Keratinocyte (primary cell): Measurements from ENCODE around the gene WDFY1. TPM values are rescaled to one million over a fixed set of nuclear protein-coding genes. Genes with fewer than 3 reads are reported as not detected.

Experiments
- DNase-seq: peaks from one replicate; pipeline ENCODE4 v3.0.0-alpha.2; 2011; ENCODE audit warnings: low read depth, missing footprints, low spot score
- FAIRE-seq: peaks from 2 replicates; lab custom pipeline; 2011; peaks lifted over from hg19 to GRCh38; lab: Jason Lieb, UNC
- H2AFZ ChIP-seq: 2 replicates; pipeline ENCODE4 v1.6.0; 2012; ENCODE audit warnings: low read length, control low read depth, inconsistent platforms; ENCODE audit not compliant: control insufficient read depth
- H3K27ac ChIP-seq: 2 replicates; pipeline ENCODE4 v1.5.1; 2011; ENCODE audit warnings: low read length; ENCODE audit not compliant: control insufficient read depth, insufficient read depth
- H3K27me3 ChIP-seq: 3 replicates; pipeline ENCODE4 v1.6.0; 2011; ENCODE audit warnings: low read length; ENCODE audit not compliant: control insufficient read depth, insufficient read depth; ENCODE audit errors: extremely low read depth
- H3K36me3 ChIP-seq, 2 experiments: 2 replicates in 1 of 2; 3 replicates in 1 of 2; pipeline ENCODE4 v1.5.1; 2011; ENCODE audit warnings: low read length in 2 of 2, mild to moderate bottlenecking in 1 of 2; ENCODE audit not compliant: control insufficient read depth in 2 of 2, insufficient read depth in 2 of 2; ENCODE audit errors: extremely low read depth in 1 of 2
- H3K4me1 ChIP-seq: 3 replicates; pipeline ENCODE4 v1.5.1; 2011; ENCODE audit warnings: low read length; ENCODE audit not compliant: control insufficient read depth, insufficient read depth; ENCODE audit errors: extremely low read depth
- H3K4me2 ChIP-seq: 3 replicates; pipeline ENCODE4 v1.6.0; 2011; ENCODE audit warnings: low read depth, low read length; ENCODE audit not compliant: control insufficient read depth, insufficient read depth; ENCODE audit errors: extremely low read depth
- H3K4me3 ChIP-seq, 3 experiments: fragments of 200-600 bp in 1 of 3; sonication (generic) in 1 of 3; 2 replicates in 2 of 3; 3 replicates in 1 of 3; pipeline ENCODE4 v1.5.1; 2011 to 2016; ENCODE audit warnings: low read length in 3 of 3, mild to moderate bottlenecking in 3 of 3, control low read depth in 2 of 3, inconsistent platforms in 1 of 3, low read depth in 1 of 3, mixed read lengths in 1 of 3, mixed run types in 1 of 3, moderate library complexity in 1 of 3; ENCODE audit not compliant: control insufficient read depth in 2 of 3, insufficient read depth in 2 of 3; ENCODE audit errors: extremely low read depth in 1 of 3
- H3K79me2 ChIP-seq: 2 replicates; pipeline ENCODE4 v1.6.0; 2012; ENCODE audit warnings: low read length; ENCODE audit not compliant: control insufficient read depth, insufficient read depth
- H3K9ac ChIP-seq: 3 replicates; pipeline ENCODE4 v1.6.0; 2011; ENCODE audit warnings: low read length; ENCODE audit not compliant: control insufficient read depth, insufficient read depth; ENCODE audit errors: extremely low read depth
- H3K9me1 ChIP-seq: 3 replicates; pipeline ENCODE4 v1.6.0; 2011; ENCODE audit warnings: low read length; ENCODE audit not compliant: control insufficient read depth, insufficient read depth; ENCODE audit errors: extremely low read depth
- H3K9me3 ChIP-seq: 2 replicates; pipeline ENCODE4 v1.5.1; 2012; ENCODE audit warnings: low read depth, low read length; ENCODE audit not compliant: control insufficient read depth
- H4K20me1 ChIP-seq: 3 replicates; pipeline ENCODE4 v1.6.0; 2011; ENCODE audit warnings: low read length; ENCODE audit not compliant: control insufficient read depth, insufficient read depth; ENCODE audit errors: extremely low read depth
- CTCF ChIP-seq, 3 experiments: IDR thresholded peaks in 1 of 3; conservative IDR thresholded peaks in 1 of 3; optimal IDR thresholded peaks in 1 of 3; 2 replicates in 2 of 3; 3 replicates in 1 of 3; pipeline versions ENCODE3 to v1.5.1; 2011; ENCODE audit warnings: low read length in 3 of 3, mild to moderate bottlenecking in 3 of 3, moderate library complexity in 2 of 3, control low read depth in 1 of 3, inconsistent platforms in 1 of 3; ENCODE audit not compliant: insufficient read depth in 2 of 3; ENCODE audit errors: extremely low read depth in 1 of 3
- EZH2 ChIP-seq: IDR thresholded peaks from one replicate; pipeline ENCODE4 v1.6.1; 2012; ENCODE audit warnings: inconsistent platforms, mild to moderate bottlenecking, low read length, moderate library complexity
- dilution Hi-C: fragments of 300-500 bp; cut with MboI; formaldehyde crosslinking; loops from one replicate; pipeline ENCODE4 v1.7.0; 2020; ENCODE audit warnings: low sequenced_read_pairs; ENCODE audit not compliant: extremely low pct_ligation_motif_present
- polyA plus RNA-seq, 5 experiments: library from polyadenylated mRNA; depleted of rRNA in 3 of 5; stranded (reverse) in 3 of 5; stranded (forward) in 1 of 5; unstranded in 1 of 5; fragments of >200 nt; gene quantifications; 1 replicate in 1 of 5; 2 replicates in 3 of 5; 3 replicates in 1 of 5; pipeline versions ENCODE4 v1.2.1 to v1.2.3, GENCODE V29; 2011 to 2012; ENCODE audit warnings: missing spikeins in 2 of 5, low read depth in 1 of 5, low replicate concordance in 1 of 5

Gene WDFY1
- polyA plus RNA-seq, 1 donor (not counting 4 experiments of a cell fraction or from before 2014, with no cell fraction given), result 54.9 TPM

GRCh38 chr2:223854741-223855140 lies 90.4 kb downstream of the WDFY1 start:
- Histone ChIP-seq H3K27ac (no peak overlapping the region), H3K4me2 (no peak overlapping the region)
- FAIRE-seq, result no peak

GRCh38 chr2:223853425-223853837 lies 91.7 kb downstream of the WDFY1 start:
- H3K36me3 ChIP-seq, result peaks cover 0 to 1% of the 10 kb centered on the region in 2 experiments
- H3K9me1 ChIP-seq, result no peaks in the 10 kb centered on the region
- H3K4me1 ChIP-seq, result no peaks in the 10 kb centered on the region
- FAIRE-seq, result no peak
- no peaks in the 10 kb centered on the region for H4K20me1 ChIP-seq
- H3K9me3 ChIP-seq, result no peaks in the 10 kb centered on the region
- H3K9ac ChIP-seq, result no peak overlapping the region
- TF ChIP-seq EZH2 (no peak), CTCF (optimal IDR thresholded peaks at IDR 0.05 in 1 of 3, IDR thresholded peaks at IDR 0.05 in 1 of 3, conservative IDR thresholded peaks at IDR 0.05 in 1 of 3; ENCODE audit: extremely low read depth in 1 of 3, insufficient read depth in 2 of 3, low read length in 3 of 3) (no peak)
- H3K4me2 ChIP-seq, result no peak overlapping the region
- H2AFZ ChIP-seq, result no peak overlapping the region
- dilution Hi-C loops, result no loop called here
- no peaks in the 10 kb centered on the region for H3K79me2 ChIP-seq
- no peak overlapping the region for H3K27ac ChIP-seq
- no peak overlapping the region for H3K4me3 ChIP-seq
- no peak for DNase-seq
- H3K27me3 ChIP-seq, result no peaks in the 10 kb centered on the region

More at GRCh38 chr2:223854741-223855140, 90.4 kb downstream of the WDFY1 start:
- Histone ChIP-seq H3K36me3 (peaks cover 0 to 1% of the 10 kb centered on the region in 2 experiments), H3K9ac (no peak overlapping the region), H3K79me2 (no peaks in the 10 kb centered on the region), H2AFZ (no peak overlapping the region), H3K27me3 (no peaks in the 10 kb centered on the region), H4K20me1 (no peaks in the 10 kb centered on the region), H3K4me1 (no peaks in the 10 kb centered on the region), H3K9me3 (no peaks in the 10 kb centered on the region), H3K4me3 (no peak overlapping the region), H3K9me1 (no peaks in the 10 kb centered on the region)
- dilution Hi-C loops, result no loop called here
- TF ChIP-seq CTCF (optimal IDR thresholded peaks at IDR 0.05 in 1 of 3, IDR thresholded peaks at IDR 0.05 in 1 of 3, conservative IDR thresholded peaks at IDR 0.05 in 1 of 3; ENCODE audit: extremely low read depth in 1 of 3, insufficient read depth in 2 of 3, low read length in 3 of 3) (no peak), EZH2 (no peak)
- DNase-seq, result no peak
